Karpas-422 (cell line): ENCODE results near the gene PPME1. TPM values are rescaled to one million over a fixed set of nuclear protein-coding genes. Genes with fewer than 3 reads are reported as not detected.

Experiments
- DNase-seq: peaks from one replicate; pipeline ENCODE4 v3.0.0-alpha.2; 2015
- H2AFZ ChIP-seq: fragments of 200-600 bp; sonication (generic); 2 replicates; pipeline ENCODE4 v1.6.1; 2014; ENCODE audit warnings: antibody characterized with exemption, low read length, mixed read lengths
- H3K27ac ChIP-seq: fragments of 200-600 bp; sonication (generic); 2 replicates; pipeline ENCODE4 v1.5.1; 2014; ENCODE audit warnings: mild to moderate bottlenecking, low read length, moderate library complexity
- H3K27me3 ChIP-seq: fragments of 200-600 bp; sonication (generic); 2 replicates; pipeline ENCODE4 v1.6.1; 2014; ENCODE audit warnings: low read length, mixed read lengths
- H3K36me3 ChIP-seq: fragments of 200-600 bp; sonication (generic); 2 replicates; pipeline ENCODE4 v1.6.1; 2014; ENCODE audit warnings: low read length, mixed read lengths; ENCODE audit not compliant: insufficient read depth
- H3K4me1 ChIP-seq: fragments of 200-600 bp; sonication (generic); 2 replicates; pipeline ENCODE4 v1.6.1; 2014; ENCODE audit warnings: mild to moderate bottlenecking, low read length, mixed read lengths
- H3K4me2 ChIP-seq: fragments of 200-600 bp; sonication (generic); 2 replicates; pipeline ENCODE4 v1.6.1; 2014; ENCODE audit warnings: low read length, low read depth, mild to moderate bottlenecking; ENCODE audit not compliant: poor library complexity, severe bottlenecking
- H3K4me3 ChIP-seq: fragments of 200-600 bp; sonication (generic); 2 replicates; pipeline ENCODE4 v1.5.1; 2014; ENCODE audit warnings: mild to moderate bottlenecking, antibody characterized with exemption, low read length, mixed read lengths
- H3K79me2 ChIP-seq: fragments of 200-600 bp; sonication (generic); 2 replicates; pipeline ENCODE4 v1.6.1; 2014; ENCODE audit warnings: mild to moderate bottlenecking, low read length, mixed read lengths
- H3K9ac ChIP-seq: fragments of 200-600 bp; sonication (generic); 2 replicates; pipeline ENCODE4 v1.6.0; 2014; ENCODE audit warnings: low read length
- H3K9me2 ChIP-seq: fragments of 200-600 bp; sonication (generic), shearing (Covaris generic); replicated peaks from 2 replicates; pipeline ENCODE4 v1.6.0; 2014; ENCODE audit warnings: mild to moderate bottlenecking, low read length, moderate library complexity; ENCODE audit not compliant: insufficient read depth
- H3K9me3 ChIP-seq: fragments of 300-700, 200-600 bp; sonication (generic); 2 replicates; pipeline ENCODE4 v1.6.1; 2014; ENCODE audit warnings: low read length, mixed read lengths
- H4K20me1 ChIP-seq: fragments of 200-600 bp; sonication (generic); 2 replicates; pipeline ENCODE4 v1.6.1; 2014; ENCODE audit warnings: mild to moderate bottlenecking, antibody characterized with exemption, low read length, low read depth; ENCODE audit not compliant: insufficient read depth
- total RNA-seq: library from RNA; depleted of rRNA; stranded (reverse); fragments of >200 nt; shearing (Covaris generic); gene quantifications from 2 replicates; pipeline ENCODE4 v1.2.3, GENCODE V29; 2014; ENCODE audit warnings: low replicate concordance

The PPME1 gene
- total RNA-seq, 1 experiment from 2014 or later, result 59.1 TPM

GRCh38 chr11:74265256-74265655 is 94.2 kb downstream of the PPME1 start:
- no peaks in the 10 kb centered on the region for H4K20me1 ChIP-seq
- no peaks in the 10 kb centered on the region for H3K27me3 ChIP-seq
- no peaks in the 10 kb centered on the region for H3K9me3 ChIP-seq
- H3K4me1 ChIP-seq, result no peaks in the 10 kb centered on the region
- no peak overlapping the region for H2AFZ ChIP-seq
- no peaks in the 10 kb centered on the region for H3K9me2 ChIP-seq
- H3K4me3 ChIP-seq, result no peak overlapping the region
- no peak for DNase-seq
- no peak overlapping the region for H3K9ac ChIP-seq
- no peaks in the 10 kb centered on the region for H3K79me2 ChIP-seq
- H3K36me3 ChIP-seq, result no peaks in the 10 kb centered on the region
- no peak overlapping the region for H3K27ac ChIP-seq
- H3K4me2 ChIP-seq, result no peak overlapping the region

GRCh38 chr11:74267014-74267413 is 95.9 kb downstream of the PPME1 start:
- no peak for DNase-seq
- H4K20me1 ChIP-seq, result no peaks in the 10 kb centered on the region
- no peaks in the 10 kb centered on the region for H3K4me1 ChIP-seq
- no peak overlapping the region for H3K9ac ChIP-seq
- no peak overlapping the region for H3K27ac ChIP-seq
- no peak overlapping the region for H3K4me3 ChIP-seq
- H3K79me2 ChIP-seq, result no peaks in the 10 kb centered on the region
- no peak overlapping the region for H2AFZ ChIP-seq
- H3K9me3 ChIP-seq, result no peaks in the 10 kb centered on the region
- no peak overlapping the region for H3K4me2 ChIP-seq
- H3K36me3 ChIP-seq, result no peaks in the 10 kb centered on the region
- no peaks in the 10 kb centered on the region for H3K27me3 ChIP-seq
- no peaks in the 10 kb centered on the region for H3K9me2 ChIP-seq

DNA sequence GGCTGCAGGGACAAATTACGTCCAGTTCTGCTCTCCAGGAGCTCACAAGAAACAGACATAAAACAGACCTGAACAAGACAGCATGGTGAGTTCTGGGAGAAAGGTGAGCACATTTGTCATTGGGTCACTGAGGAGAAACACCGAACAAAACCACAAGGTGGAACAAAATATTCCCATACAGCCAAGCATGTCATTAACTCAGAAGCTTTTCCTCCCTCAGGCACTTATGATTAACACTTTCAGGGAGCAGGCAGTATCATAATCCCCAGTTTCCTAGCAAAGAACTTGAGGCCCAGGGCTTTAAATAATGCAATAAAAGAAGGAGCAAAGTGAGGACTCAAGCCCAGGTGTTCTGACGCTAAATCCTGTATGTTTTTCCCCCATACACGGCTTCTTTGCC is 97.4 kb downstream of the PPME1 start:
- no peaks in the 10 kb centered on the region for H3K4me1 ChIP-seq
- no peaks in the 10 kb centered on the region for H3K79me2 ChIP-seq
- no peaks in the 10 kb centered on the region for H3K27me3 ChIP-seq
- H3K9ac ChIP-seq, result no peak overlapping the region
- H3K4me3 ChIP-seq, result no peak overlapping the region
- no peaks in the 10 kb centered on the region for H3K9me3 ChIP-seq
- no peak overlapping the region for H2AFZ ChIP-seq
- H3K27ac ChIP-seq, result no peak overlapping the region
- DNase-seq, result no peak
- no peaks in the 10 kb centered on the region for H4K20me1 ChIP-seq
- H3K4me2 ChIP-seq, result no peak overlapping the region
- H3K36me3 ChIP-seq, result no peaks in the 10 kb centered on the region
- no peaks in the 10 kb centered on the region for H3K9me2 ChIP-seq

GRCh38 chr11:74269161-74269811 is 98.2 kb downstream of the PPME1 start:
- H3K4me1 ChIP-seq, result no peaks in the 10 kb centered on the region
- no peak overlapping the region for H2AFZ ChIP-seq
- no peak overlapping the region for H3K27ac ChIP-seq
- no peaks in the 10 kb centered on the region for H3K9me3 ChIP-seq
- H3K79me2 ChIP-seq, result no peaks in the 10 kb centered on the region
- H3K27me3 ChIP-seq, result no peaks in the 10 kb centered on the region
- no peak for DNase-seq
- no peak overlapping the region for H3K4me3 ChIP-seq
- no peaks in the 10 kb centered on the region for H3K36me3 ChIP-seq
- no peak overlapping the region for H3K9ac ChIP-seq
- no peaks in the 10 kb centered on the region for H4K20me1 ChIP-seq
- H3K4me2 ChIP-seq, result no peak overlapping the region
- no peaks in the 10 kb centered on the region for H3K9me2 ChIP-seq

- H3K36me3 ChIP-seq, result no peaks in the 10 kb centered on the region
- no peaks in the 10 kb centered on the region for H4K20me1 ChIP-seq
- no peaks in the 10 kb centered on the region for H3K9me3 ChIP-seq
- H3K79me2 ChIP-seq, result no peaks in the 10 kb centered on the region
- no peaks in the 10 kb centered on the region for H3K4me1 ChIP-seq
- H3K4me3 ChIP-seq, result no peak overlapping the region
- no peak overlapping the region for H2AFZ ChIP-seq
- H3K4me2 ChIP-seq, result no peak overlapping the region
- no peaks in the 10 kb centered on the region for H3K27me3 ChIP-seq
- DNase-seq, result no peak
- no peak overlapping the region for H3K9ac ChIP-seq
- H3K27ac ChIP-seq, result no peak overlapping the region
- H3K9me2 ChIP-seq, result no peaks in the 10 kb centered on the region
These were observed 101.2 kb downstream of the PPME1 start for GRCh38 chr11:74272276-74272675.

DNA sequence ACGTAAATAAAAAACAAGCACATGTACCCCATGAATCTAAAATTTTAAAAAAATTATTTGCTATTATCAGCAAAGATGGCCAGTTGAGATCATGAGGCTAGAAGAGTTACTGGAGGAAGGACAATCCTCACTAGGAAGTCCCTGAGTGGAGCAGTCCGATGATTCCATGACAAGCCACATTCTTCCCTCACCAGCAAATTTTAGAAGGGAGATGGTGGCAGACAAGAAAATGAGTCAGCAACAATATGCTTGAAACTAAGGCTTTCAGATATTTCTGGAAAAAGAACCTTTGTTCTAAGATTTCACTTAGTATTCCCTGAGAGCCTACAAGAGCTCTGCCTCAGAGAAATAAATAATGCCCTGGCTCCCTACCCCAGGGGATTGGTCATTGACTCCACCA is 105.5 kb downstream of the PPME1 start:
- Histone ChIP-seq H3K9me2 (no peaks in the 10 kb centered on the region), H3K36me3 (no peaks in the 10 kb centered on the region), H3K79me2 (no peaks in the 10 kb centered on the region), H4K20me1 (no peaks in the 10 kb centered on the region), H3K9ac (no peak overlapping the region), H3K4me3 (no peak overlapping the region), H2AFZ (no peak overlapping the region), H3K27me3 (no peaks in the 10 kb centered on the region), H3K4me1 (no peaks in the 10 kb centered on the region), H3K27ac (no peak overlapping the region), H3K9me3 (no peaks in the 10 kb centered on the region), H3K4me2 (no peak overlapping the region)
- no peak for DNase-seq

- Histone ChIP-seq H3K36me3 (no peaks in the 10 kb centered on the region), H2AFZ (no peak overlapping the region), H4K20me1 (no peaks in the 10 kb centered on the region), H3K4me3 (no peak overlapping the region), H3K27me3 (no peaks in the 10 kb centered on the region), H3K9me2 (no peaks in the 10 kb centered on the region), H3K4me1 (no peaks in the 10 kb centered on the region), H3K27ac (no peak overlapping the region), H3K9ac (no peak overlapping the region), H3K79me2 (no peaks in the 10 kb centered on the region), H3K4me2 (no peak overlapping the region), H3K9me3 (no peaks in the 10 kb centered on the region)
- DNase-seq, result no peak
These were observed 107.0 kb downstream of the PPME1 start for GRCh38 chr11:74278103-74278502.

GRCh38 chr11:74278721-74279161 is 107.7 kb downstream of the PPME1 start:
- no peaks in the 10 kb centered on the region for H4K20me1 ChIP-seq
- no peak overlapping the region for H3K4me3 ChIP-seq
- no peaks in the 10 kb centered on the region for H3K79me2 ChIP-seq
- no peaks in the 10 kb centered on the region for H3K36me3 ChIP-seq
- H3K4me2 ChIP-seq, result no peak overlapping the region
- no peak overlapping the region for H2AFZ ChIP-seq
- H3K9me2 ChIP-seq, result no peaks in the 10 kb centered on the region
- H3K9me3 ChIP-seq, result no peaks in the 10 kb centered on the region
- no peaks in the 10 kb centered on the region for H3K4me1 ChIP-seq
- no peak for DNase-seq
- H3K27me3 ChIP-seq, result no peaks in the 10 kb centered on the region
- H3K27ac ChIP-seq, result no peak overlapping the region
- no peak overlapping the region for H3K9ac ChIP-seq
